GM18873 (cell line): Measurements from ENCODE around the gene PIP4K2C.
"Not testable (repeated sequence)": the region's sequence is repeated elsewhere in the genome, so short reads cannot be mapped to it uniquely, and the experiment has no call there.

Source experiments
- ATAC-seq: cut with Tn5 transposase; IDR thresholded peaks from one replicate; pipeline ENCODE4 v1.9.1; 2021; ENCODE audit warnings: mild to moderate bottlenecking, moderate library complexity, moderate number of reproducible peaks; ENCODE audit not compliant: unreplicated experiment, low FRiP score

The PIP4K2C gene

DNA sequence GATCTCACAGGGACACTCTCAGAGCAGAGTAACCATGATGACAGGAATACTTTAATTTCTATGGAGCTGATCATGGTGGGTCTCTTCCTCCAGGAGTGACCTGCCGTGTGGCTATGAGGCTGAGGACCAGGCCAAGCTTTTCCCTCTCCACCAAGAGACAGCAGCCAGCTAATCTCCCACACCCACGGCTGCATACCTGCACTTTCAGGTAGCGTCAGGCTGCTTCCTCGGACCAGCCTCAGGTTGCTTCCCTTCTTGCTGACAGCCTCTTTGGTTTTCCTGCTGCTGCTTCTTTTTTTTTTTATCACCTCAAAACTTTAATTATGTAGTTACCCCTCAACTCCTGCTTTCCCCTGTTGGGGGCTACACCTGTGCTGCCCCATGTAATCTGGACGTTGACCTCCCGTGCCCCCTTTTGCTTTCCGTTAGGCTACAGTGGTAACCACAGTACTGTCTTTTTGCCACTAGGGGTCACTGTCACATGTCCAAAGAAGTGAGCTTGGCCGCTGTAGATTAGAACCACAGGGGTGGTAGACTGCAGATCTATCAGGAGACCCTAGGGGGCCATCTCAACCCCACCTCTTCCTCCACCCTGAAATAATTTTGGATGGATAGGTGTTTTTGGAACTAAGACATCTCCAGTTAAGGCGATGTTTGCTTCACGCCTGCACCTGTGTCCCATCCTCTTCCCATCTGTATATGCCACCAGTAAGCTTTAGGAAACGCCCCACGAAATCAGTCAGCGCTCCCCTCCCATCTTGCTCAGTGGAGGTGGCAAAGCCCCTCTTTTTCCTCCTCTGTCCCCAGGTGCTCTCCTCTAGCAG is 7.8 kb upstream of the PIP4K2C start:
- ATAC-seq, result peak; percentile 81

DNA sequence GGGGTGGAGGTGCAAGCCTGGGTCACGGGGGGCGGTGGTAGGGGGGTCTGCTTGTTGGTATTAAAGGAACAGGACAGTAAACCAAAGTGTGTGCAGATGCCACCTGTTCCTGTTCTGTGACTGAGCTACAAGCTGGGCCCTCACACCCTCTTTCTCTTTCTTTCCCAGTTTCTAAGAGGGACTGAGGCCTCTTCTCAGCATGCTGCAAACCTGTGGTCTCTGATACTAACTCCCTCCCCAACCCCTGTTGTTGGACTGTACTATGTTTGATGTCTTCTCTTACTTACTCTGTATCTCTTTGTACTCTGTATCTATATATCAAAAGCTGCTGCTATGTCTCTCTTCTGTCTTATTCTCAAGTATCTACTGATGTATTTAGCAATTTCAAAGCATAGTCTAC is 6.9 kb upstream of the PIP4K2C start:
- no peak for ATAC-seq

DNA sequence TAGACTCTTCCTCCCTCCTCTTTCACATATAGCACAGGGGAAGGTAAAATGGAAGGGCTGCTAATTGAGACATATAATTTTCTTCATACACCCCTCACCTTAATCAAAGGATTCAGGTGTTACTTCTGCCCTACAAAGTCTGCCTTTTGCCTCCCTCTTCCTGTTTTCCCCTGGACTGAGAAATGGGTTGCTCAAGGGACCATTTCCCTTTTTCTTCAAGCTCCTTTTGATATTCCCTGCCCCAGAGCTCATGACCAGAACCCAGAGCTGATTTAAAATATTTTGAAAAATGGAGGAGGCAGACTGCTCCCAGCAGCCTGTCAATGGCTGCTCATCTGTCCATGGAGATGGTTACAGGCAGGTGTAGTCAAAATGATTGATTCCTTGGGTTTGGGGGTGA is 6.3 kb upstream of the PIP4K2C start:
- ATAC-seq, result no peak

DNA sequence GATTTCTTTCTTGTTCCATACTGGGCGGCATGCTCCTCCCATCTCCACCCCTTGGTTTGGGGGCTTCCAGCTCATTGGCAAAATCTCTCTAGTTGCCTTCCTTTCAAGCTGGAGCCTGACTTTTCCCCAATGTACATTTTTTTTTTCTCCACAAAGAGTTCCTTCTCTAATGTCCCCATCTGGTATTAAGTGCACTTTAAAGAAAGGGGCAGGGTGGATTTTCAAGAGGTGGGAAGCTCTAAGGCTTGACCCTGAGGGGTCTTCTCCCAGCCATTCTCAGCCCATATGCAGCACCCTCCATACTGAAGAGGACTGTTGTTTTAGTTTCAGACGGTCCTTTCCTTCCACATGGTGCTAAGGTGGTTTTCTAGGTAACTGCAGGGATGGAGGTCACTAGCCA is 5.8 kb upstream of the PIP4K2C start:
- no peak for ATAC-seq

DNA sequence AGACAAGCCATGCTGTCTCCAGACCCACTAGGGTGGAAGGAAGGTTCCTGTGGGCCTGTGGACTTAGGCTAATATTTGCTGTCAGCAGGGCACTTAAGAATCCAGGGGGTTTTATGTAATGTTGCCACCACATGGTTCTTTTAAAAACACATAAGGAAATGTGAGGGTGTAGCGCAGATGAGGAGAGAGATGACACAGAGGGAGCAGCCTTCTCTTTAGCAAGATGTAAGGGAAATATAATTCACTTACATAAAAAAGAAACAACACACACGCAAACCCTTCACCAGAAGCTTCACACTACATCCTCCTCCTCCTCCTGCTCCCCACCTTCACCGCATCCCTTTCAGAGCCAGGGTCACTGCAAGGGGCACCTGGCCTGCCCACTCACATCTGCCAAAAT is 4.9 kb upstream of the PIP4K2C start:
- no peak for ATAC-seq

DNA sequence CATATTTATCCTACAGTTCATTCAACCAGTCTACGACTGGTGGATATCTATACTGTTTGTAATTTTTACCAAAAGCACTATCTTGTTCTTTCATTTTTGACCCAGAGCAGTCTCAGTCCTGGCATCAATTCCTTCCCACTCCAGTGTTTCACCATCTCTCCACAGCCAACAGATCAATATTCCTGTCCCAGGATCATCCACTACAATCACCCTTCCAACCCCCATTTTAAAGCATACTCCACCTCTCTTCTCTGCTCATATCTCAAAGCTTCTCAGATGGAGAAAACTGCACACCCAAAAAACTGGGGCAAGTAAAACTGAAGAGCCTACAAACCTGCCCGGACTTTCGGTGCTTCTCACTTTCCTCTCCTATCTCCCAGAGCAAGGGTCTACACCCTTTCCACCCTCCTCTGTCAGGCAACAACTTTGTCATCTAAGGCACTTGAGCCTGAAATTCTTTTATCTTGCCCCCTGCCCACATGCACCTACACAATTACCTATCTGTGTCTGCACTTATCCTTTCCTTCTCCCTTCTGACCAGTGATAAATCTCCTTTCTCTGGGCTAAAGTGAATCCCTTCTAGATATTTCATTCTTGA is 4.1 kb upstream of the PIP4K2C start:
- ATAC-seq, result no peak

DNA sequence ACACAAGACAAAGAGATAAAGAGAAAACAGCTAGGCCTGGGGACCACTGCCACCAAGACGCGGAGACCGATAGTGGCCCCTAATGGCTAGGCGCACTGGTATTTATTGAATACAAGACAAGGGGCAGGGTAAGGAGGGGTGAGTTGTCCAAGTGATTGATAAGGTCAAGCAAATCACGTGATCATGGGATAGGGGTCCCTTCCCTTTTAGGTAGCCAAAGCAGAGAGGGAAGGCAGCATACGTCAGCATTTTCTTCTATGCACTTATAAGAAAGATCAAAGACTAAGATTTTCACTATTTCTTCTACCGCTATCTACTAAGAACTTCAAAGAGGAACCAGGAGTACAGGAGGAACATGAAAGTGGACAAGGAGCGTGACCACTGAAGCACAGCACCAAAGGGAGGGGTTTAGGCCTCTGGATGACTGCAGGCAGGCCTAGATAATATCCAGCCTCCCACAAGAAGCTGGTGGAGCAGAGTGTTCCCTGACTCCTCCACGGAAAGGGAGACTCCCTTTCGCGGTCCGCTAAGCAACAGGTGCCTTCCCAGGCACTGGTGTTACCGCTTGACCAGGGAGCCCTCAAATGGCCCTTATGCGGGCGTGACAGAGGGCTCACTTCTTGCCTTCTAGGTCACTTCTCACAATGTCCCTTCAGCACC is 1.9 kb upstream of the PIP4K2C start:
- ATAC-seq, result not testable (repeated sequence)

DNA sequence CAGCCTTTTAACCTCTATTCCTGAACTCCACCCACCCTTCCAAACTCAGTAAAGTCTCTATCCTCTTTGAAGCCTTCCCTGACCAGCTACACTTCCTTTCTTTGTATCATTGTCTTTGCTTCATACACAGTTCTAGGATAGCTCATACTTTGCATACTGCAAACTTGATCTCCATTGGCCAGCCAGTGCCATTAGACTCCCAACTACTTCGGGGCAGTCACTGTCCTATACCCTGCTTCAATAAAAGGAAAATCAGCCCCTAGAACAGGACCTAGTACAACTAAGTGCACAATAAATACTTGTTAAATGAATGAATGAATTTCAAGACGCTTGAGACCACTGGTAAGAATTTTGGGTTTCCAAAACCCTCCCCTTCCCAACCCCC is 521 bp upstream of the PIP4K2C start:
- ATAC-seq, result no peak

DNA sequence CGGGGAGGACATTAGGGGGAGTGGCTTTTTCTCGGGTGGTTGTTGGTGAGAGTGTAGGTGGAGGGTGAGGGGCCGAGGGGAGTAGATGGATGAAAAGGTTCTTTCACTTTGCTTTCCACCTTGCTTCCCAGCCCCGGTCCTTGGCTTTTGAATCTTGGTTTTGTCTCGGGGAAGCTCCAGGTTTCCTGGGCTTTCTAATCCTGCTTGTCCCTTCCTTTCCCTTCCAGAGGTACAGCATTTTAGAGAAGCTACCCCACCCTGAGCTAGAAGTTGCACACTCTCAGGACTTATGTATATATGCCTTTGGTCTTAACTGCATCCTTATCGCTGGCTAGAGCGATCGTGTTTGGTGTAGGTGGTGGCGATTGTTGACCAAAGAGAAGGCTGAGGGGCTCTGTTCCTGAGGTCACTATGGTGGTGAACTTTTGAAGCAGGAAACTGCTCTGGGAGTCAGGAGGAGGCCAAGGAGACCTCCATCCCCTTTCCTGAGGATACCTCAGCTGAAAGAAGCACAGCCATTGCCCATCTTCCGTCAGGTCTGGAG is 862 bp downstream of the PIP4K2C start:
- ATAC-seq, result no peak

DNA sequence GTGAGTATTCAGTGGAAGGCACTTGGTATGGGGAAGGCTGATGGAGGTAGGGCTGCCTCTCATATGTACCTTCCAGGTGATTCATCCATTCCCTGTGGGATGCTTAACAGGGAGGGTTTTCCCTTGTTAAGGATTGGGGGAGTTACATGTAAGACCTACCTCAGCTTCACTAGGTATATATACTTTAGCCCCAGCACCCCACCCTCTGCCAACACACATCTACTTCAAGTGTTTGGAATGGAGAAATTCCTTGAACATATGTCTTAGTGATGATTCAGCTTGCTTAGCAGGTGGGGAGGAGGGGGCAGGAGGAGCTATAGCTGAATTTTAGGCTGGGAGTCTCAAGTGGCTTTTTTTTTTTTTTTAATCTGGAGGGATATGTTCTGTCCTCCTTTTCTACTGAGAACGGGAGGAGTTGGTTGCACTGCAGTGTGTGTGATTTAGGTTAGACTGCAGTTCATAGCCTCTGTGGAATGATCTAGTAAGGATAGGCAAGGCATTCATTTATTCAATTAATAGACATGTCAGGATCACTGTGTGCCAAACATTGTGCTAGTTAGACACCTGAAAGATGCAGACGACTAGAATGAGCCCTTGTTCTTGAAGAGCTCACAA is 1.7 kb downstream of the PIP4K2C start:
- no peak for ATAC-seq

DNA sequence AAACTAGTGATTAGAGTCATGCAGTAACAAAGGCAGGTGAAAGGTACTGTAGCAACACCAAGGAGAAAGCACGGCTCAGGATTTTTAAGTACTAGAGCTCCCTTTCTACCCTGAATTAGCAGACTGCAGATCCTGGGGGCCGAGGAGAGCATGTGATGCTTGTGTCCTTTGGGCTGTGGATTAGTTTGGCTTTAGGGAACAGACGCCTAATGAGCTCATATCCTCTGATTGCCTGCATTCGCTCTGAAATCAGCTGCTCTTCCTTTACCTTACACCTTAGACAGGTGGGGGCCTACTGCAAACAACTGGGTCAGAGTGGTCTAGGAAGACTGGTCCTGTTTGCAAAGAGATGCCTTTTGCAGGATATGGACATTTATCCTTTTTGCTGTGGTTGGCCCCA is 2.2 kb downstream of the PIP4K2C start:
- no peak for ATAC-seq

DNA sequence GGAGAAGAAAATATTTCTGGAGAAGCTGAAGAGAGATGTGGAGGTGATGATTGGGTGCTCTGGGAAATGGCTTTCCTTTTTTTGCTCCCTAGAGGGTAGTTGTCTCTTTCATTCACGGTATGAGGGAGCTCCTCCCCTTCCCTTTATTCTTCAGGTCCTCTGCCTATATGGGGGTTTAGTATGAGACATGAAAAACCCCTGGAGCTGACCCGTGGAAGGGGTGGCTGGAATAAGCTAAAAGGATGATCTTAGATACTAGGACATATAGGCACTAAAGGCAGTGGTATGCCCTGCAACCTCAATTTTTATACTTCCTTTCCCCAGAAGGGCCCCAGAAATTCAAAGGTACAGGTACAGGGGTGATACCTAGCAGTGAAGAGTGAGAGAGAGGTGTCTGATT is 9.4 kb downstream of the PIP4K2C start:
- ATAC-seq, result no peak

DNA sequence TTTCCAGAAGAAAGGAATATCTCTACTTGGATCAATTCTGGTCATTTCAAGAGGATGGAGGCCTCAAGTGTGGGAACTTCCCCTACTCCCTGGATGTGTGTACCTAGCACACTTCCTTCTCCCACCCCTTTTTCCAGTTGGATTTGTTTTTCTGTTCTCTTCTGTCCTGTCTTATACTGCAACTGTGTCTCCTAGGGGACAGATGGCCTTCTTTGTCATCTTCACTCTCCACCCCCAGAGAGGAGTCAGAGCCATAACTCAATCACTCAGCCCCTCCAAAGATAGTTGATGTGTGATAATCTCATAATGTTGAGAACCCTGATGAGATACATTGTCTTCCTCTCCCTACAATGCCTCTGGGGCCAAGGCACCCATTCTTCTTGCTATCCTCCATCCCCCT is 11.6 kb downstream of the PIP4K2C start:
- ATAC-seq, result no peak

DNA sequence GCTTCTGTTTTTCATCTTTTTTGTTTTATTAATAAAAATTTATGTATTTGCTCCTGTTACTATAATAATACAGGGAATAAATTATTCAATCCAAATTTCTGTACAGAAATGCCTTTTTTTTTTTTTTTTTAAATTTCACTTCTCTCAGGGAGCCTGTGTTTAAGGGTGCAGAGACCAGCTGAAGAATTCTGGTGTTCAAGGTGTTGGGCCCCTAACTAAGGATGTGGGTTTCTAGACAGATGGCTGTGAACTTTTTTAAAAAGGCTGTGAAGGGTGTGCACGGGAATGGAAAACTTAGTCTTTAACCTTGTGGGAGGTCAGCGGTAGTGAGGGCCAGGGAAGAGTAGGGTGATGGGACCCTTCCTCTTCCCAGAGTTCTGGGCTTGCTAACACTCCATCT is 12.3 kb downstream of the PIP4K2C start:
- ATAC-seq, result no peak

DNA sequence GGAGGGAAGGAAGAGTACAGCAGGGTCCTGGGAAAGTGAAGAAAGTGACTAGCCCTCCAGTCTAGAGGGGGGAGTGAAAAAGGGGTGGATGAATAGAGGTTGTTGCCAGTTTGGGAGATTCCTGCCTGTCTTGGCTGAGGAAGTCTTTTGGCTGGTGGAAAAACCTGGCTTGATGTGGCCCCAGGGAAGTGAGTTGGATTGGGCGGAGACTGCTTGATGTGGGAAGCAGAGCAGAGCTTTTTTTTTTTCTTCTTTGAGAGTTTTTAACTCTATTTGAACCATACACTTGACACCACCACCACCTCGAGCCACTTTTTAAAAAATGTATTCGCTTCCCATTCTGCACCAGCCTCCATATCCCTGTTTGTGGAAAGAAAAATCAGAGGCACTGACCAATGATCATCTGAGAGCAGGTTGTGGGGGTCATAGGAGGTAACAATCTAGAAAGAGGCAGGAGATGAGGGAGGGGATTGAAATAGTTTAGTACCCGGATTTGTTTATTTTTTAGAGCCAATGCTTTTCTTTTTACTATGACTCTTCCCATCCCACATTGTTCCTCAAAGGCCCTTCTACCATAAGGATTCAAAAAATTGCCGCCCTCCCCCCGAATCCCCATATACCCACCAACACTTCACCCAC is 12.9 kb downstream of the PIP4K2C start:
- no peak for ATAC-seq

DNA sequence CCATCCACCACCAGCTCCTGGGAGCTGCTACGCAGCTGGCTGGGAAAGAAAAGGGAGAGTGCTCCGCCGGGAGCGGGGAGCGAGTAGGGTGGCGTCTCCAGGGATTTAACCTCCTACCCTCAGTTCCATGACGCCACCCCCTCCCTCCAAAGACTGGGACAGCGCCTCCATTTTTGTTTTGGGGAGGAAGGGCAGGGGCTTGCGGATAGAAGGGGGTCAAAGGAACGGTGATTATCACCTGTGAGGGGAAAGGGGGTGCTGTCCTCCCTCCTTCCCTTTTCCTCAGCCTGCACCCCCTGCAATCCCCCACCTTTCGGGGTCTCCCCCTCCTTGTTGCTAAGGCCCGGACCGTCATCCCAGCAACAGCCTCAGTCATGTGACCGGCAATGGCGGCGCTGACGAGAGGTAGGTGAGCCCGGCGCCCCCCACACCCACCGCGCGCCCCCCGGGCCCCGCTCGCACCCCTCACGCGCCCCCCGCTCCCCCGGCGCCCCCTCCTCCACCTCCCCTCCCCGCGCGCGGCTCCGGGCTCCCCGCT is 13.5 kb downstream of the PIP4K2C start, which contains the start of gene DTX3:
TSS of gene DTX3 (plus strand) at position 371 of the 538 bp plus-strand sequence. CDS start 1,694 bp downstream, outside the sequence.
- no peak for ATAC-seq

DNA sequence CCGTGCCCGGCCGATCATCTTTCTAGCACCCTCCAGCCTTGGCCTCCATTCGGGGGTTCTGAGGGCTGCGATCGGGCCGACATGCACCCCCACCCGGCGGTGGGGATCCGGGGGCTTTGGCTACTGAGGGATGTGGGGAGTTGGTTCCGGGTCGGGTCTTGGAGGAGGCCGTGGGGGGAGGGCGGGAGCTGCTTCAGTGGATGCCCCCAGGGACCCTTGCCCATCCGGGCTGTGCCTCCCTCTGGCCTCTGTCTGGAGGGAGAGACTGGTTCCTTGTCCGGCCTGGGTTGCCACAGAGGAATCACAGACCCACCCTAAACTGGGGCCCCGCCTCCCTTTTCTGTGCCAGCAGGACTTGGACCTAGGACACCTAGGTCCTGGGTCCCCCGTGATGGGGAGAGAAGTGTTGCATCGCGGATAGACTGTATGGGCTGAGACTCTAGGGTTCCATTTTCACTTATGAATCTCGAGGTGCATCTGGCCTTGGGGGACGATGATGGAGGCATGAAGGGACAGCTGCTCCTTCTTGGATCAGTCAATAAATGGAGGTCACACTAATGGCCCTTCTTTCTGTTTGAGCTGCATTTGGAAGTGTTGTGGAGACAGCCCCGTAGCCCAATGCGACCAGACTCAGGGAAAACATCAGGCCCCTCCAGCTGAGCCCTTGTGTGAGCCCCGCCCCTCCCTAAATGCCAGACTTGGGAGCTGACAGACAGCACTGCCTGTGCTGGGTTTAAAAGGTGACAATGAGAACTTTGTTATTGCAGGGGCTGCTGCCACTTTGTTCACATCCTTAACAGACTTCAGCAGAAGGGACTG is 14.2 kb downstream of the PIP4K2C start:
- ATAC-seq, result no peak

DNA sequence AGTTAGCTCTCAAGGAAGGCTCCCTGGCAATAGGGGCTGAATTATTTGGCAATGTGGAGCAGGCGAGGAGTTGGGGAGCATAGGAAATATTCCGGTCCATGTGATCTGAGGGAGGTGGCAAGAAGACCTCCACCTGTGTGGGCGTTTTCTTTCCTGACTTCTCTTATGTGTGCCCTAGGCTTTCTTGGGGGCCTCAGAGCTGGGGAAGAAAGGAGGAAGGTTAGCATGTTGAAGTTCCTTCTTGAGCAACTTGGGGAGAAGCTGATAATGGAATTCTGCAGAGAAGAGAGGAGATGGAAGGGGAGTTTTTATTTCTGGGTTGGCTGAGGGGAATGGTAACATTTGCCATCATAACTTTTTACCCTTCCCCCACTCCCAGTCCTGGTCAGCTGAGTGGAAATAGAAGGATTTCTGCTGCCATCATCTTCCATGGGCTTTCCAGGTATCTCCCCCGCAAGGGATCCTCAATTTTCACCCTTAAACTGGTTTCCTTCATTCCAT is 14.9 kb downstream of the PIP4K2C start:
- ATAC-seq, result no peak

DNA sequence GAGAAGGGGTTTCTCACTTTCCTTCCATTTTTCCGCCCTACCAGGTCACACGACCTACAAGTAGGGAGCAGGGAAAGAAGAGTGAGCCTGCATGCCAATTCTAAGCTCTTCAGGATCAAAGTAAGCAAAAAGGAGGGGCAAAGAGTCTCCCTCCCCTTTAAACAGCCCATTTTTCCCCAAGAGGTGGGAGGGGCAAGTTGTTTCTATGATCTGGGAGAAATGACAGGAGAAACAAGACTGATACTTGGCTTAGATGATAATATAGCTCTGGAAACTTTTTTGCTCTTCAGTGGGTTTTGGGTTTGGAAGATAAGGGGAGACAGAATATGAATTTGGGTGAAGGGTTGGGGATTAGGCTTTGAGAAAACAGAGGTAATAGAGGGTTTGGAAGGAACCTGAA is 15.4 kb downstream of the PIP4K2C start:
- no peak for ATAC-seq
